Stimulated activated CD4-positive, alpha-beta T cell treated with anti-CD3 and anti-CD28 coated beads, Interleukin-1b, Interleukin-23, amount 100 ng/mL, for 48 hours (primary cell): Measurements from ENCODE around the gene SERPINB5.

ENCODE experiments used
- DNase-seq: peaks from one replicate; pipeline ENCODE4 v3.0.0-alpha.2; 2020

SERPINB5 gene

DNA sequence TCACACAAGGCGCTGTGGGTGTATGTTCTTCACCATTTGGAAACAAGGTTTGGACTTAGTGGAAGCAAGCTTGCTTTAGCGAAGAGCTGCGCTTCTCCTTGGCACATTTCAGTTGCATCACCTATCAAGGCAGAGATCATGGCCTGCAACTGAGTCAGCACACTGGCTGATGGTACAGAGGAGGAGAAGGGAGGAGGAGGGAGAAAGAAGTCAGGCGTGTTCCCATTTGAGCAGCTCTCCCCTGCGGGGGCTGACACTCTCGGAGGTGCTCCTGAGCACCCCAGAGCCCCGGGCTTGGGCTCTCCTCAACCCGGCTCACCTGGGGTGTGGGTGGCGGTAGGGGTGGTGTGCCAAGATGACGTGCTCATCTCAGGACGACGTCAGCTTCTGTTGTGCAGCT is 6.0 kb upstream of the SERPINB5 start:
- DNase-seq: no peak

DNA sequence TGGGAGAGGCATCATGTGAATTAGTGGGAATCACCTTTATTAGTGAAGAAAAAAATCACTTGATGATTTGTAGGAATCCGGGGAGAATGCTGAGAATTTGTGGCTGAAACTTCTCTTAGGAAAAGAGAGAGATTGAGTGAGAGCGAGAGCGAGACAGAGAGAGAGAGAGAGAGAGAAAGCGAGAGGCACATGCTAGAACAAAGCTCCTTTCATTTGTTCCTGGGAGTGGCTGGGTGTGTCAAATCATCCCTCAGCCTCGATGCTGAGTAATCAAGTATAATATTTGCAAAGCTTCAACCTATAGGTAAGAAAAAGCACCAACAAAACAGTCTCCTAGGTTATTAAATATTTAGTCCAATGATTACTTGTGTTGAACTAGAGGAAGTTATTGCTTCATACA is 4.4 kb upstream of the SERPINB5 start:
- DNase-seq: no peak

DNA sequence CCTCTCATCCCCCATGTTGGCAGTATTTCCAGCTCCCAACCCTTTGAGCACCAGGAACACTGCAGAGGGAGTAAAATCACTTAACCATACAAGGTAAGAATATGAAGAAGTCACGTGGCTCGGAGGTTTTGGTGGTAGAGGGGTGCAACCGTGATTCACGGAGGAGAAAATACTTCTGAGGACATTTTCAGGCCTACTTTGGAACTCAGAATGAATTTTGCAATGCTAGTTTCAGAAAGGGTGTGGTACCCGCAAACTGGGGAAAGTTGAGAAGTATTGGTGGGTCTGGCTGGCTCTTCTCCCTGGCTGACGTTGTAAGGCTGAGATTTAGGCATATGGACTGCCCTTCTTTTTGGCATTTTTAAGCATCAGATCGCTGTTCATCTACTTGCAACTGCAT is 442 bp downstream of the SERPINB5 start:
- DNase-seq: no peak

DNA sequence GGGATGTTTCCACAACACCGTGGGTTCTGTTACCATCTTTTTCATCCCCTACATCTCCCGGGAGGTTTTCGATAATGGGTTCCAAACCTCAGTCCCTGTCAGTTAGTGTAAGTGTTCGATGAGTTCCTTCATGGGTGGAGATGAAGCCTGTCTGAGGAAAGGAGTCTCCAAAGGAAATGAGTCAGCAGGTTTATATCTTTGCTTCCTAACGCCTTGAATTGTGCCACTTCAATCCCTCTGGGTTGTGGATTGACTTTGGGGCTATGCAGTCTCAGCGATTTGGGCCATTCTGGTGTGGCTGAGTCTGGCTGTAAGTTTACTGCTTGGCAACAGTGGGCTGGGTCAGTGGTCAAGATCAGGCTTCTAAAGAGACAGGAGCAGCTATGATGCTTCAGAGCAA is 1.2 kb downstream of the SERPINB5 start:
- no peak for DNase-seq

DNA sequence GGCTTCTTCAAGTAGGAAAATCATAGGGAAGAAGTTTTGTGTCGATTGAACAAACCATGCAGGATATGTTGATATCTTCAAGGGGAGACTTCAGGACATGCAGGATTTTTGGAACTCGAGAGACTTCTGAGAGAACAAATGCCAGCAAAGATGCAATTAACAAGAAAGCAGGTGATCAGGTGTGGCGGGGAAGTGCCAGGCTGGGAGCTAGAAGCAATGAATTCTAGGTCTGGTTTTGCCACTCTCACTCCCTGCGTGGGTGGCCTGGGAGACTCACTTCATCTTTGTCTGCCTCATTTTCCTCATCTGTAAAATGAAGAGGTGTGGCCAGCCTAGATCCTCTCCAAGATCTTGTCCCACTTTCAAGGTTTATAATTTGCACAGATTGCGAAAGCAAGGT is 3.1 kb downstream of the SERPINB5 start:
- DNase-seq: no peak

DNA sequence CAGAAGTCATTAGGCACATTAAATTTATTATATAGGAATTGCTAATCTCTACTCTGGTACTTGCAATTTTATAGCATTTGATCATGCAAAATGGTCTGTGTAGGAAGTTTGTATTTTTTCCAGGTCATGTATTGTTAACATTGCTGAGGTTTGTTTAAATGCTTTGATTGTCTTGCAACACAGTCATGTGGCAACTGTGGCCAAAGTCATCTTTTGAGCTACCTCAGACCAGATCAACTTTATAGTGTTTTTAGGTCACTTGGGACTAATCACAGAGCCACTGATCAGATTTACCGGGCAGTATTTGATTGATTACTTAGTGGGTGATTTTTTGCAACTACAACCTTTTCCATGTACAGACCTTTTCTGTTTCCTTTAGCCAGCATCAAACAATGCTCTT is 3.7 kb downstream of the SERPINB5 start:
- no peak for DNase-seq

DNA sequence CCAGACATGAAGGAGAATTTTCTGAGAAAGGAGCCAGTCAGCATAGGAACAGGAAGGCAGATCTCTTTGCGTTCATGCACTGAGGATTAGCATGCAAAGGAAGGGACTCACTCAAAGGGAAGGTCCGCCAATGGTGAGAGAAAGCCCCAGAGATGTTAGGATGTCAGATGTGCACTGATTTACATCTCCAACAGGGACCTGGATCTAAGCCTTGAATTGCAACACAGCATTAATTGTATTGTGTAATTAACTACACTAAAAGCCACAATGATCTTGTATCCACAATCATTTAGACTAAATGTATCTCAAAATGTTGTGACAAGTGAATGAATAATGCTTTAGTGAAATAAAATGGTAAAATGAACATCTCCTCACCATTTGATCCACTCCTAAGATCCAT is 4.2 kb downstream of the SERPINB5 start:
- no peak for DNase-seq

DNA sequence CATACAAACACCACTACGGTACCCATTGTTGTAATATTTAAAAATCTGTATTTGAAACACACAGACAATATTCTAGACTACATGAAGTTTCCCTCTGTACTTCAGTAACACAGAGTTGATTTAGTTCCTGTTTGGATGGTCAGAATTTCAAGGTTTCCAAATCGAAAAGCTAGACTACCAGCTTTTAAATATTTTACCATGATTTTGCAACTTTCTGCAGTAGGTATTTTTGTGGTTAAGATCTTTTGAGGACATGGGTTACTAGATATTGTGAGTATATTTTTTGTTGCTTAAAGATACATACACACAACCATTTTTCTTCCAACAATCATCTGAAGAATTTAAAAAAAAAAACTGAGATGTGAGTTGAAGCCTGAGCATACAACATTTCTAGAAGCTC is 10.9 kb downstream of the SERPINB5 start:
- DNase-seq: no peak

DNA sequence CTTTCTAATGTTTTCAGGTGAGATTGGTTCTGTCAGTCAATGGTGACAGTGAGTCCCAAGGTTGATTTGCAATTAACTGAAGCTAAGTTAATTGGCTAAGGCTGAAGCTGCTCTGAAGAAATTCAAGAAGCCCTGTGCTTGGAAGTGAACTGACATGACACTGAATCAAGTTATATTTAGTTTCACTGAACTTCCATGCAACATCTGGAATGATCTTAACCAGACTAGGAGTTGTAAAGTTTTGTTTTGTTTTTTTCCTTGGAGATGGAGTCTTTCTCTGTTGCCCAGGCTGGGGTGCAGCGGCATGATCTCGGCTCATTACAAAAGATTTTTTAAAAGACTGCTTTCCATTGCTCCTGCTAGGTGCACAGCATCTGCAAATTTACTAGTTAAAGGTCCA is 11.4 kb downstream of the SERPINB5 start:
- no peak for DNase-seq

DNA sequence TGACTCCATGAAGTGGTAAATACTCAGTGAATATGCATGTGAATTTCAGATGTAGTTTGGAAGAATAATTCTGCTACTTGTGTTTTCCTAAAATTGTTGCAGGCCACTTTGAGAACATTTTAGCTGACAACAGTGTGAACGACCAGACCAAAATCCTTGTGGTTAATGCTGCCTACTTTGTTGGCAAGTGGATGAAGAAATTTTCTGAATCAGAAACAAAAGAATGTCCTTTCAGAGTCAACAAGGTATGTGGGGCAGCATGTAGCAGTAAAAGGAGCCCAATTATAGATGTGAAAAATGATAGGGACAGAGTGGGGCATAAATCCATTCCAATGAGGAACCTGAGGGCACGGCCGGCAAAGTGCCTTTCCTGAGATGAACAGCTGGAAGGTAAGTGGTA is 16.1 kb downstream of the SERPINB5 start:
- no peak for DNase-seq

DNA sequence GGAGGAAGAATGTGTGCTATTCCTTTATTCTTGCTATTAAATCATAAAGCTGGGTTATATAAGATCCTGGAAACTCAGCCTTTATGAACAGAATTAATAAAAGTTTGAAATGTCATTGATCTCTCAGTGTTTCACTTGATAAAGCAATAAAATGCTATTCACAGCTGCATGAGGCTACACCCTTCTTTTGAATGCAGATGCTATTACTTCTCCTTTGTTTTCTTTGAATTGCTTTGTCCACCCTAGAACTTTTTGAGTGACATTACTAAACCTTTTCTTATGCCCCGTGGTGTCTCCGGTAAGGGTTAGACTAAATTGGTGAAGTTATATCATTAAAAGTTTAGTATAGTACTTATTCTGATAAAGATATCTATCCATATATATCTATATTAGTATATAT is 18.9 kb downstream of the SERPINB5 start:
- DNase-seq: no peak

DNA sequence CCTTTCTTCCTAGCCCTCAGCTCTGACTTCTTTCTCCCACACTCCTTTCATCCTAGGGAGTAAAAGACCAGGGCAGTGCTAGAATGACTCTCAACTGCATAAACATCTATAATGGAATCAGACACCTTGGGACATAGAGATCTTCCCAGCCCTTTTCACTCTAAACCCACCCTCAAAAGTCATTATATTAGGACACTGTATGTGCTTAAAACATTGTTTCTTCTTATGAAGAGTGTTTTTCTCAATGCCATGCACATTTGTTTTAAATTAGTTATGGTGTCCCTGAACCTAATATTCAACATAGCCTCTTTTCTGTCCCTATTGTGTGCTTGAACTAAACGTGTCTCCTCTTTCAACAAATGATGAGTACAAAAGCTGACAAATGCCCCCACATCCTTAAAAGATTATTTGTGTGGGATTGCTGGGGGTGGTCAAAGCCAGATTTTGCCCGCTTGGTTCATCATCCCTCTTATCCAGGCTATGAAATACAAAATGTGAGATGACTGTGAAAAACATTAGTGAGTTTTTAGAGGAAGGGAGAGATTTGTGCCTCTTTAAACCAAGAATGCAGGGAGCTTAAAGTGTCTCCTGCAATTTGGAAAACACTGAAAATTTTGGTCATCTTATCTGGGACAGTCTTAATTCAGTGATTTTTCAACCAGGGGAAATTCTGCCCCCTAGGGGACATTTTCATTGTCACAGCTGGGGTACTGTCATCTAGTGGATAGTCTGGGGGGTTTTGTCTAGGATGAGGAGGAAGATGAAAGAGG is 29.0 kb downstream of the SERPINB5 start:
- peak; percentile 18 for DNase-seq

DNA sequence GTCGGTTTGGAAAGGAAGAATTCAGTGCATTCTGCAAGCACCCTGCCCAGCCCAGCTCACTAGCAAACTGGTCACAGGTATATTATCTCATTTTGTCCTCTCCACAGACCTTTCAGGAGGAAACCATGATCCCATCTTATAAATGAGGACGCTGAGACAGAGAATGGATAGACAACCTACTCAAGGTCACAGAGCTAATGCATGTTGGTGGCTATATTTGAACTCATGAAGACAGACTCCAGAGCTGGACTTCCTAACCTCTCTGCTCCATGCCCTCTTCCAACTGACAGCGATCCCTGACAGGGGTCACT is 29.5 kb downstream of the SERPINB5 start:
- no peak for DNase-seq

DNA sequence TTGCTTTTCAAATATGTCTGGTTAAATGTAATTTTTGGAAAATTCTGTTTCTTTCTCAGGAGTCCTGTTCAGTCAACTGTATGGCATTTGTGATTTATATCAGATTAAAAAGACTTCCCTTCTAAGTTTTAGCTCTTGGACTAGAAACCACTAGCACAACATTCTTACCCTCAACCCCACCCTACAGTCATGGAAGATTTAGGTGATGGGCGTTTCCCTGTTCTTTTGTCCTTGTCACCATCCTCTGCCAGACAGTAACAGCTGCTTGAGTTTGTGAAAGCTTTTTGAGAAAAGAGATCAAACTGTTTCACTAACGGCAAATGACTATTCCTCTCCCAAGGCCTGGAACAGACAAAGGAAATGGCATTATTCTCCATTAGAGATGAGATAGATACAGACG is 31.8 kb downstream of the SERPINB5 start:
- DNase-seq: no peak

DNA sequence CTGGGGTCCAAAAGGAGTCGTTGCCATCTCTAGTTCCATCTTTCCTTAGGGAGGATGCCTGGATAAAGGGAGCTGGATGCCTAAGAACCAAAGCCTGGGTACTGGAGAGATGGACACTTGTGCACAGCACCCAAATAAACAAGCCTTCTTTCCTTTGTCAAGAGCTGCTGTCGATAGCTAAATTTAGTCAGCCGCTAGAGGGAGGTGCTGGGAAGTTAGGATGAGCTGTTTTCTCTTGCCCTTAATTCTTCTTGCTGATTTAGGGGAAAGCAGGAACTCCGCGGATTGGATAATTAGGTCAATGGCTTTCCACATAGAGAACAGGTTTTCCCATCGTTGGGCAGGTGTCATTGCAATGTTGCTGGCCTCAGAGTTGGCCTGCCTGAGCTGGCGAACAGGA is 34.5 kb downstream of the SERPINB5 start:
- peak; percentile 2 for DNase-seq

DNA sequence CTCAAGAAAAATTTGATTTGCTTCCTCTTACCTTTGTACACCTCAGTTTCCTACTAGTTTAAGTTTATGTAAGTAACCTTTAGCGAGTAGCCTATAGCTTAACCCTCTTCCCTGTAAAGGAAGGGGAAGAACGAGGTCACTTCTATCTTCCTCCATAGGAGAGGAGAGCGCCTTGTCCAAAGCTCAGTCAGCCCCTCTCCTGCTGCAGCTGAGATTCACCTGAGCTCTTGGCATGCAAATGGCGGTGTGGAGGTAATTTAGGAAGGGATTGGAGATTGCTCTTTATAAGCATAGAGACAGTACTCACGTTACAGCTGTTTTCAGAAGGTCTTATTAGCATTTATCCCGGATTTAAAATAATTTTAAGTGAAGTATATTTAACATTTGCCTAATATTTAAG is 37.6 kb downstream of the SERPINB5 start:
- no peak for DNase-seq

DNA sequence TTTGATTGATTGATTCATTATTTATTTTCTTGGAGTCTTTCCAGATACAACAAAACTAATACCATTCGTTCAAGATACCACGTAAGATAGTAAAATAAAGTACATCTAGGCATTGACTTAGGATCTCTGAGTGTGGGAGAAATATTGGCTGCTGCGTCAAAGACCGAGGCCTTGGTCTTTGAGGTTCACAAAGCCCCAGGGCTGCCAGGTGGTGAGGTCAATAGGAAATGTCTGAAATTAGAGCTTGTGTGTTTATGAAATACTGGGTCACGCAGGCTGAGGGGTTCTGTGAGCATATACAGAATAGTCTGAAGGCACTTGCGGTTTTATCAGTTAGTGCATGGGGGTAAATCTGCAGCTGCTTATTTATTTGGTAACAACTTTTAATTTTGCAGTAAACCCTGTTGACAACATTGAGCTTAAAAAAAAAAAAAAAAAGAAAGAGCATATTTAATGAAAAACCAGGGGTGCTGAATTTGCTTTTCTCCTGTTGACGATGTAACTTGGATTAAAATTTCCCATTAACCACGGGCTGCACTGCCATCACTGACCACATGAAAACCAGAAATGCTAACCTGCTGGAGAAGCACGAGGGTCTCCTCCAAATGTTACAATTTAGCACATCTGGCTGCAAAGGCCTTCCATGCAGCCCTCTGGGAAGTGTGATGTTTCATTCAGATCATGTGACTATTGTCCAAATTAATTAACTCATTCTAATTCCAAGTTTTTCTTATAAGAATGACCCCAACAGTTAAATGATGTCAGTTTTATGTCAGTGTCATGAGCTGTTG is 38.3 kb downstream of the SERPINB5 start:
- no peak for DNase-seq

DNA sequence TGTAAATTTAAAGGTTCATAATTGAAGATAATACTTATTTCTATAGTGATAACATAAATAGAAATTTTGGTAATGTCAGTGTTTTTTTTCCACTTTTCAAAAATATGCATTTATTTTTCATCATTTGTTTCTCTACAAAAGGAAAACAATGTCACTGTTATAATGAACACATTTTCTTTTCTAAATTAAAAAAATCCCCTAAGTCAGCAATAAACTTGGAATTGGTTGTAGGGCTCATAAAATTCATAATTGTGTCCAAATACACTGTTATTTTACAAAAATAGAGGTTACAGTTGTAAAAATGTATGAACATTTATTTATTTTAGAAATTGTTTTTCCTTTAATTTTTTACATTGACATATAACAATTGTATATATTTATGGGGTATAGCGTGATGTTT is 39.0 kb downstream of the SERPINB5 start:
- DNase-seq: no peak

DNA sequence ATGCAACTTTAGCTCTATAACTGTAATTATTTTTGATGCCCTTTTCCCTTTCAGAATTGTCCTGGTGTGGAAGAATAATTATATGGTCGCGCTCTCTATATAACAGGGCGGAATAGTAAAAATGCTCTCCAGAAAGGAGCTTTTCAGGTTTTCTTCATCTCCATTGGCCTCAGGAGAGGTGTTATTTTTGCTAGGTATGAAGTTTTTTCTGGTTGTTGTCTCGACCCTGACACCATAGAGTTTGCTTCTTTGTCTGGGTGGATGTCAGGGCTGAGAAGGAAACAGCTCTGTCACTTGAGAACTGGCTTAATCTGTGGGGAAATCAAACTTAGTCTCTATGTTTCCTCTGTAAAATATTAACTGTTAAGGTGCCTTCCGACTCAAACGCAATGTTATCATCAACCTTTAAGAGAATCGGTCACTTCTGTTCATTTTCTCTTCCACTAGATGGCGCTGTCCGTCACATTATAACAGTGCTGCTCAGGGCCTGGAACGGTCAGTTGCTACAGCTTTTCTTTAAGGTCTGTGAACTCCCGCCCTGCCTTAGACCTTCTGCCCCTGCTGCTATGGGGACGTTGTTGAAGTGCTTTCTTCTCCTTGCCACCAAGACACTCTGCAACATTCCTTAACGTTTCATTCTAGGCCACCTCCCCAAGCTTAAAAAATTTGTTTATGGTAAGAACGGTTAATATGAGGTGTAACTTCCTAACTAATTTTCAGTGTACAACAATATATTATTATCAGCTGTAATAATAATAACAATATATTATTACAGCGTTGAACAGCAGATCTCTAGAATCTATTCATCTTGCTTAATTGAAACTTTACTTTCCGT is 41.6 kb downstream of the SERPINB5 start:
- peak; percentile 56 for DNase-seq

DNA sequence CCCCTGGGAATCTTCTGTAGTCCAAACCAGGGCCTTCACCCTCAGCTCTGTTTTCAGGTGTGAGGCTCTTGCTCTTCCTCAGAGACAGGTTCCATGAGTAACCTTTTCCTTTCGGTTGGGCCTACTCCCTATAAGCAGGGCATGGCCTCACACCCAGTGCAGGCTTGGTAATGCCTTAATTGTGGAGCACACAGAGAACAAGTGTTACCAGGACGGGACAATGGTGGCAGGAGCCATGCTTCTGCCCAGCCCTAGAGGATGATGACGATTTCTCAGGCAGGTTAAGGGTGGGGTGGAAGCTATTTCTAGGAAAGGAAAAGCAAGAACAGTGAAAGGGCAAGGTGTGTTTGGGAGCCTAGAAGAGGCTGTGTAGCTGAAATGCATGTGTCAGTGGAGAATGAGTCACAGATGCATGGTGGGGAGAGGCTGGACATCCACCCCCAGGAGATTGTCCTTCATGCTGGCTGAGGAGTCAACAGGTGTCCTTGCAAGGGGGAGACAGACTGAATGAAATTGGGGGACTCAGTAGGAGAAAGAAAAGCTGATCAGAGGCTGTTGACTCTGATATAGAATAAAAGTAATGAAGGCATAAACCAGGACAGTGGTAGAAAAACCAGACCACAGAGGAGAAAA is 43.4 kb downstream of the SERPINB5 start:
- no peak for DNase-seq

DNA sequence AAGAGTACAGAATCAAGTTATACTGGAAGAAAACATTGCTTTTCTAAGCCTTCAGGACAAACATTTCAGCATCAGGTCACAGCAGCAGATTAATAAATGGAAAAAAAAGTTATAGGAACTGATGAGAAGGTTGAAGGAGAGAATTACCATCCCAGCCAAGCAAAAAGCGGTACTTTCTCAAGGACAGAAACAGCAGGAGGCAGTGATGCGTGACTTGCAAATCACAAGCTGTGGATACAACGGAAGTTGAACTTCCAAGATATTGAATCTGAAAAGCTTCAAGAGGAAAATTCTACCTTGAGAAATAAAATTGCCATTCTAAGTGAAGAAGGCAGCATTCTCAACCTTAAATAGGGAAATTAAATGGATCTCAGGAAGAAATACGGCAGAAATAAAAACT is 46.9 kb downstream of the SERPINB5 start:
- no peak for DNase-seq

DNA sequence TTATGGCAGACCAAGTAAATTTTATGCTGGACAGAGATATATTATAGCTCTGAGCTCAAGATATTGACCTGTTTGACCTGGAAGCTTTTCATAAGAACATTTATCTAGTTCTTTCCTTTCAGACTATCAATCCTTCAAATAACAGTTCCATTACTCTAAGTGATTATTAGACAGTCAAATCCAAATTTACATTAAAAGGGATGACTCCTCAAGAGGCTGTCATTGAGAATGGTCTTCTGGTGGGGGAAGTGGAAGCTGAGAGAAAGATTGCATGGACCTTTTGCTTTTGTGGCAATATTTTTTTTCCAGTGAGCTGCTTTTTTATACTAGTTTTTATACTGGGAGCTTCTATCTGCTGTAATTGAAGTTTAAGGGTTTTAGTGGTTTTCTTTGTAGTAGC is 50.5 kb downstream of the SERPINB5 start:
- no peak for DNase-seq

DNA sequence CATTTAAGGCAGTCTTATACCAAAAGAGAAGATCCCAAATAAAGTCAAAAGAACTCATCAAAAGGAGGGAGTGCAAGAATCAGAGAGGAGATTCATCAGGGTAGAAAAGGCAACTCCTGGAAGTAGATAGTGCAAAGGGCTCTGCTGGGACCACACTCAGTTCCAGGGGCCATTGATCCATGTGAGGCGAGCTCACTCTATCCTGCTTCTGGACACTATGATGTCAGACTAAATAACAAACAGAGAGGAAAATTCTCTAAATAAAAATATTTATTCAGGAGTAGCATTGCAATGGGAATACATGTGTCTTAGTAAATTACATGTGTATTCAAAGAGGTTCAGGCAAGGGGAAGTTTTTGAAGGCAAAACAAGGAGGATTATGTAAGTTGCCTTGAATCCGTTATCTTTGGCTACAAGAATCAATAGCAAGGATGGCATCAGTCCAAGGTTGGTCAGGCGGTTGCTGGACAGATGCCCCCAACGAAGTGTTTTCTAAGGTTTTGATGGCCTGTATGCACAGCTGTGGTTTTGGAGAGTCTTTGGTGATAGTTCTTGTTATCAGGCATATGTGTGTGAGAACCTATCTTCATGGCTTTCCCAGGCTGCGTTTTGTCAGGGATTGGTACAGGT is 52.2 kb downstream of the SERPINB5 start:
- DNase-seq: no peak
